ENCODE results near the gene KIF26B.

DNA sequence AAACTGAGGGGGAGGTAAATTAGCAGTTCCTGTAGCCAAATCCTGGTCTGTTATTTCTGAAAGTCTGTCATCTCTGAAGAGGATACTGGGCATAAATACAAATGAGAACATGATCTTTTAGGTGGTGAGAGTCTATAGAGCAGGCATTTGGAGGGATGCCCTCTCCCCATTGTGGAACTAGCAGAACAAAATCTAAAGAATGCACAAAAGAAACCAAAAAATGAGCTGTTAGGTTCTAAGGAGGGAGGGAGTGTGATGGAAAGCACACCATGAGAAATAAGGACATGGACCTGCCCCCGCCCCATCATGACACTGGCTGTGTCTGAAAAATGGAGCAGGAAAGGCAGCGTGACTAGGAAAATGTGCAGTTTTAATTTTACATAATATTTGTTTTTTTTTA, 262.0 kb downstream of the KIF26B start:
- TF ChIP-seq EZH2 (IDR thresholded peaks at IDR 0.05; ENCODE audit: insufficient read depth, poor library complexity, severe bottlenecking) (no peak), EZH2phosphoT487 (IDR thresholded peaks at IDR 0.05; ENCODE audit: insufficient read depth, low read depth) (no peak)

Measured in GM23248 (cell line).